ENCODE data around the gene ST7.
"Not testable (repeated sequence)": the region's sequence is repeated elsewhere in the genome, so short reads cannot be mapped to it uniquely, and the experiment has no call there.

ST7 gene

GRCh38 chr7:117096330-117096729 lies 143.0 kb downstream of the ST7 start:
- DNase-seq (ENCODE audit: low read depth): no peak

GRCh38 chr7:117096942-117097341 lies 143.6 kb downstream of the ST7 start:
- no peak for DNase-seq (ENCODE audit: low read depth)

GRCh38 chr7:117097860-117098259 lies 144.6 kb downstream of the ST7 start:
- no peak for DNase-seq (ENCODE audit: low read depth)

- peak; percentile 92 for DNase-seq (ENCODE audit: low read depth)
Observed at GRCh38 chr7:117098457-117098856, 145.2 kb downstream of the ST7 start.

- no peak for DNase-seq (ENCODE audit: low read depth)
Observed at GRCh38 chr7:117101026-117101425, 147.7 kb downstream of the ST7 start.

- DNase-seq (ENCODE audit: low read depth): no peak
Observed at GRCh38 chr7:117110480-117111315, 157.4 kb downstream of the ST7 start.

- no peak for DNase-seq (ENCODE audit: low read depth)
Observed at GRCh38 chr7:117111535-117111934, 158.2 kb downstream of the ST7 start.

- DNase-seq (ENCODE audit: low read depth): no peak
Observed at GRCh38 chr7:117112640-117113039, 159.3 kb downstream of the ST7 start.

- no peak for DNase-seq (ENCODE audit: low read depth)
Observed at GRCh38 chr7:117113871-117114270, 160.6 kb downstream of the ST7 start.

- no peak for DNase-seq (ENCODE audit: low read depth)
Observed at GRCh38 chr7:117114272-117114671, 161.0 kb downstream of the ST7 start.

- DNase-seq (ENCODE audit: low read depth): no peak
Observed at GRCh38 chr7:117116211-117116610, 162.9 kb downstream of the ST7 start.

GRCh38 chr7:117117172-117117571 lies 163.9 kb downstream of the ST7 start:
- no peak for DNase-seq (ENCODE audit: low read depth)

- no peak for DNase-seq (ENCODE audit: low read depth)
Observed at GRCh38 chr7:117118579-117119180, 165.4 kb downstream of the ST7 start.

- DNase-seq (ENCODE audit: low read depth): peak; percentile 83
Observed at GRCh38 chr7:117119192-117119924, 166.1 kb downstream of the ST7 start.

- not testable (repeated sequence) for DNase-seq (ENCODE audit: low read depth)
Observed at GRCh38 chr7:117120321-117120720, 167.0 kb downstream of the ST7 start.

- not testable (repeated sequence) for DNase-seq (ENCODE audit: low read depth)
Observed at GRCh38 chr7:117122036-117122435, 168.7 kb downstream of the ST7 start.

GRCh38 chr7:117122536-117122935 lies 169.2 kb downstream of the ST7 start:
- no peak for DNase-seq (ENCODE audit: low read depth)

GRCh38 chr7:117123311-117123926 lies 170.1 kb downstream of the ST7 start:
- DNase-seq (ENCODE audit: low read depth): no peak

GRCh38 chr7:117124591-117125220 lies 171.4 kb downstream of the ST7 start:
- peak; percentile 98 for DNase-seq (ENCODE audit: low read depth)

GRCh38 chr7:117126676-117127075 lies 173.4 kb downstream of the ST7 start:
- DNase-seq (ENCODE audit: low read depth): peak; percentile 48

GRCh38 chr7:117127585-117128168 lies 174.4 kb downstream of the ST7 start:
- peak; percentile 77 for DNase-seq (ENCODE audit: low read depth)

Data from ELR (cell line).